Esophagus muscularis mucosa (tissue), 4 donors: Measurements from ENCODE around the gene GUCA2B. TPM values are rescaled to one million over a fixed set of nuclear protein-coding genes. Genes with fewer than 3 reads are reported as not detected.

Source experiments
- DNase-seq: peaks from one replicate; pipeline ENCODE4 v3.0.0-alpha.2; 2017; ENCODE audit errors: extremely low spot score
- H3K27ac ChIP-seq, 4 donors: fragments of 200-600 bp; sonication (generic); replicated peaks in 1 of 4; 1 replicate in 3 of 4; 2 replicates in 1 of 4; pipeline ENCODE4 v1.5.1; 2016 to 2019; ENCODE audit warnings: mild to moderate bottlenecking in 1 of 4
- H3K27me3 ChIP-seq, 4 donors: fragments of 200-600 bp; sonication (generic); one replicate each; pipeline versions ENCODE4 v1.5.1 to v1.6.0; 2016 to 2019
- H3K36me3 ChIP-seq, 4 donors: fragments of 200-600 bp; sonication (generic); one replicate each; pipeline ENCODE4 v1.5.1; 2016 to 2019
- H3K4me1 ChIP-seq, 4 donors: fragments of 200-600 bp; sonication (generic); one replicate each; pipeline ENCODE4 v1.5.1; 2016 to 2019
- H3K4me3 ChIP-seq, 4 donors: fragments of 200-600 bp; sonication (generic); 1 replicate in 2 of 4; 2 replicates in 2 of 4; pipeline ENCODE4 v1.5.1; 2016 to 2019; ENCODE audit warnings: mild to moderate bottlenecking in 4 of 4, moderate library complexity in 1 of 4
- H3K9me3 ChIP-seq, 4 donors: fragments of 200-600 bp; sonication (generic); 1 replicate in 3 of 4; 2 replicates in 1 of 4; pipeline ENCODE4 v1.5.1; 2016 to 2019
- EP300 ChIP-seq: sonication (generic); formaldehyde crosslinking; IDR thresholded peaks from one replicate; pipeline ENCODE4 v1.6.1; 2017; ENCODE audit warnings: antibody characterized with exemption
- POLR2A ChIP-seq: fragments of 450-650 bp; IDR thresholded peaks from one replicate; pipeline ENCODE4 v1.6.1; 2017; ENCODE audit warnings: antibody characterized with exemption, moderate library complexity, mild to moderate bottlenecking, low read depth
- POLR2AphosphoS5 ChIP-seq, 2 donors: sonication (generic); formaldehyde crosslinking; IDR thresholded peaks; one replicate each; pipeline ENCODE4 v1.6.1; 2017; ENCODE audit warnings: antibody characterized with exemption in 2 of 2
- WGBS: methylation state at CpG from one replicate; pipeline ENCODE4 v1.1.5; 2018; 5-methylcytosine and 5-hydroxymethylcytosine counted together
- intact Hi-C: fragments of 100-400 bp; cut with DNase I; formaldehyde crosslinking; loops from one replicate; pipeline ENCODE4 v1.15.1; 2023
- total RNA-seq, 4 donors: library from RNA; depleted of rRNA; stranded (reverse); fragments of >200 nt; gene quantifications; one replicate each; pipeline versions ENCODE4 v1.1.0 to v1.2.1, GENCODE V29; 2016
- TF ChIP-seq, protein P1 (sequence below), 3 experiments: fragments of 200-600 bp in 2 of 3; fragments of 450-650 bp in 1 of 3; sonication (generic) in 2 of 3; IDR thresholded peaks; one replicate each; pipeline ENCODE4 v1.5.1; 2017 to 2019; ENCODE audit warnings: antibody characterized with exemption in 3 of 3, mild to moderate bottlenecking in 2 of 3, moderate library complexity in 1 of 3

The GUCA2B gene
- total RNA-seq, 4 donors from 2014 or later: not detected

GRCh38 chr1:42168391-42168670, 15.1 kb downstream of the GUCA2B start:
- 80% methylated on average over 1 of the region's 1 CpG for WGBS
- no peak for TF ChIP-seq POLR2A
- TF ChIP-seq, protein P1, sequence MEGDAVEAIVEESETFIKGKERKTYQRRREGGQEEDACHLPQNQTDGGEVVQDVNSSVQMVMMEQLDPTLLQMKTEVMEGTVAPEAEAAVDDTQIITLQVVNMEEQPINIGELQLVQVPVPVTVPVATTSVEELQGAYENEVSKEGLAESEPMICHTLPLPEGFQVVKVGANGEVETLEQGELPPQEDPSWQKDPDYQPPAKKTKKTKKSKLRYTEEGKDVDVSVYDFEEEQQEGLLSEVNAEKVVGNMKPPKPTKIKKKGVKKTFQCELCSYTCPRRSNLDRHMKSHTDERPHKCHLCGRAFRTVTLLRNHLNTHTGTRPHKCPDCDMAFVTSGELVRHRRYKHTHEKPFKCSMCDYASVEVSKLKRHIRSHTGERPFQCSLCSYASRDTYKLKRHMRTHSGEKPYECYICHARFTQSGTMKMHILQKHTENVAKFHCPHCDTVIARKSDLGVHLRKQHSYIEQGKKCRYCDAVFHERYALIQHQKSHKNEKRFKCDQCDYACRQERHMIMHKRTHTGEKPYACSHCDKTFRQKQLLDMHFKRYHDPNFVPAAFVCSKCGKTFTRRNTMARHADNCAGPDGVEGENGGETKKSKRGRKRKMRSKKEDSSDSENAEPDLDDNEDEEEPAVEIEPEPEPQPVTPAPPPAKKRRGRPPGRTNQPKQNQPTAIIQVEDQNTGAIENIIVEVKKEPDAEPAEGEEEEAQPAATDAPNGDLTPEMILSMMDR (IDR thresholded peaks at IDR 0.05): no peak
- TF ChIP-seq POLR2AphosphoS5 (IDR thresholded peaks at IDR 0.05): no peak
- Histone ChIP-seq H3K4me1 (peaks cover 19 to 41% (median 19%) of the 10 kb centered on the region in 4 donors), H3K36me3 (no peaks in the 10 kb centered on the region), H3K4me3 (no peak overlapping the region), H3K9me3 (no peaks in the 10 kb centered on the region), H3K27me3 (peaks cover 0 to 46% (median 0%) of the 10 kb centered on the region in 4 donors), H3K27ac (no peak overlapping the region)
- intact Hi-C loops: no loop called here
- DNase-seq: no peak

DNA sequence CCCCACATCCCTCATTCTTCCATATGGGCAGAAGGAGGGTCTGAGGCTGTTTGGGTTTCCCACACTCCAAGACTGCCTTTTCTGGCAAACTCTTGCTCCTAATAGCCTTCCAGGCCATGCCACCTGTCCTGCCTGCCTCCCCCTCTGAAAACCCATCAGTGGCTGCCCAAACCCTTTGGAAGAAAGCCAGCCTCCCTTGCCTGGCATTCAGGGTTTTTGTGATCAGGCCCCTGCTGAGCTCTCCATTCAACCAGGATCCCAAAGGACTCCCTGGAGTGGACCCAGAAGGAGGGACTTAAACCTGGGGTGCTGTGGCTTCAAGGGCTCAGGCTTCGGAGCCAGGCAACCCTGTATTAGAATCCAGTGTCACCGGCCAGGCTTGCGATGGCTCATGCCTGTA, 15.6 kb downstream of the GUCA2B start:
- WGBS: 100% methylated on average over 3 of the region's 3 CpGs
- no peak for DNase-seq

GRCh38 chr1:42170779-42171621, 17.8 kb downstream of the GUCA2B start:
- Histone ChIP-seq H3K36me3 (no peaks in the 10 kb centered on the region), H3K9me3 (no peaks in the 10 kb centered on the region), H3K4me3 (no peak overlapping the region), H3K4me1 (peaks cover 10 to 35% (median 19%) of the 10 kb centered on the region in 4 donors), H3K27me3 (peaks cover 0 to 25% (median 0%) of the 10 kb centered on the region in 4 donors), H3K27ac (no peak overlapping the region)
- no peak for TF ChIP-seq POLR2AphosphoS5 (IDR thresholded peaks at IDR 0.05)
- TF ChIP-seq, protein P1 (IDR thresholded peaks at IDR 0.05): no peak
- TF ChIP-seq POLR2A: no peak
- TF ChIP-seq EP300: no peak
- WGBS: 72% methylated on average over 14 of the region's 17 CpGs
- intact Hi-C loops: loop anchor here (5.0 to 10.0 kb wide), 2 partner anchors 284 to 594 kb away; partner anchors contain the start of genes PPCS and ZMYND12
- peak; percentile 80 for DNase-seq

More for the DNA sequence above, 15.6 kb downstream of the GUCA2B start:
- Histone ChIP-seq H3K36me3 (no peaks in the 10 kb centered on the region), H3K4me1 (peaks cover 21 to 41% (median 23%) of the 10 kb centered on the region in 4 donors), H3K4me3 (no peak overlapping the region), H3K27me3 (peaks cover 0 to 42% (median 0%) of the 10 kb centered on the region in 4 donors), H3K9me3 (no peaks in the 10 kb centered on the region), H3K27ac (no peak overlapping the region)
- intact Hi-C loops: no loop called here
- TF ChIP-seq POLR2AphosphoS5 (IDR thresholded peaks at IDR 0.05): no peak
- TF ChIP-seq EP300: no peak
- TF ChIP-seq, protein P1 (IDR thresholded peaks at IDR 0.05): no peak
- TF ChIP-seq POLR2A: no peak

DNA sequence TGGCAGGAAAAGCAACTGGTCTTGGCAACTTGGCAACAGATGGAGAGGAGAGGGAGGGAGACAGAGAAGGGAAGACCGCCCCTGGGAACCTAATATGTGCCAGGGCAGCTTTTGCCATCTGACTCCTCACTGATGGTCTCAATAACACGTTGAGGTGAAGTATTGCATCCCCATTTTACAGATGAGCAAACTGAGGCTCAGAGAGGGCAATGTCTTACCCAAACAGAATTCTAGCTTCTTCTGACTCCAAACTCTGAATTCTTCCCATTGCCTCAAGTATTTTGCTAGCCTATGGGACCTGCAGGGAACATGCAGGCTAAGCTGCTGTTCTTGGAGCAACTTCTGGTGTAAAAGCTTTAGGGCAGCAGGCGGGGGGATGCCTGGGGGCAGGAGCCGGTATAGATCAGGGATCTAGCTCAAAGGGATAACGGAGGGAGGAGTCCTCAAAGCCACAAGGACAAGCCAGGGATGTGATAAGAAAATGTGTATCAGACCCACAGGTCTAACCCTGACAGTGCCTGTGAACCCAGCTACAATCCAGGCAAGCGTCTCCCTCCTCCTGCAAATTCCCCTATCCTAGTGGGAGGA, 18.6 kb downstream of the GUCA2B start:
- Histone ChIP-seq H3K27ac (no peak overlapping the region), H3K27me3 (peaks cover 0 to 25% (median 0%) of the 10 kb centered on the region in 4 donors), H3K9me3 (no peaks in the 10 kb centered on the region), H3K36me3 (no peaks in the 10 kb centered on the region), H3K4me3 (no peak overlapping the region), H3K4me1 (peaks cover 10 to 31% (median 16%) of the 10 kb centered on the region in 4 donors)
- TF ChIP-seq, protein P1 (IDR thresholded peaks at IDR 0.05): no peak
- TF ChIP-seq EP300 (no peak), POLR2A (no peak), POLR2AphosphoS5 (IDR thresholded peaks at IDR 0.05) (no peak)
- 80% methylated on average over 6 of the region's 6 CpGs for WGBS
- intact Hi-C loops: loop anchor here (5.0 to 10.0 kb wide), 2 partner anchors 283 to 594 kb away; partner anchors contain the start of genes PPCS and ZMYND12
- DNase-seq: no peak
